Type B pancreatic cell (in vitro differentiated cells): Measurements from ENCODE around the gene CCDC28B. TPM values are rescaled to one million over a fixed set of nuclear protein-coding genes. Genes with fewer than 3 reads are reported as not detected.
A peak's percentile ranks its signal among the peaks of the same experiment; 100 is the strongest.

Source experiments
- DNase-seq: peaks from one replicate; pipeline ENCODE4 v3.0.0; 2021; ENCODE audit warnings: mixed read lengths; ENCODE audit not compliant: unreplicated experiment; ENCODE audit errors: extremely low spot score
- H3K27ac Mint-ChIP-seq: 2 replicates; pipeline ENCODE4 v1.8.0; 2021; ENCODE audit warnings: mild to moderate bottlenecking, mixed read lengths
- H3K27me3 Mint-ChIP-seq: 2 replicates; pipeline ENCODE4 v1.8.0; 2021; ENCODE audit warnings: mixed read lengths
- H3K36me3 Mint-ChIP-seq: 2 replicates; pipeline ENCODE4 v1.8.0; 2021; ENCODE audit warnings: mixed read lengths
- H3K4me1 Mint-ChIP-seq: one replicate; pipeline ENCODE4 v1.8.0; 2021; ENCODE audit warnings: mixed read lengths; ENCODE audit not compliant: unreplicated experiment
- H3K4me3 Mint-ChIP-seq: 2 replicates; pipeline ENCODE4 v1.8.0; 2021; ENCODE audit warnings: mild to moderate bottlenecking, mixed read lengths
- H3K9me3 Mint-ChIP-seq: 2 replicates; pipeline ENCODE4 v1.8.0; 2021; ENCODE audit warnings: mixed read lengths
- total RNA-seq: library from RNA; stranded (reverse); gene quantifications from 2 replicates; pipeline ENCODE4 v1.2.1, GENCODE V29; 2021; ENCODE audit warnings: low replicate concordance
- TF ChIP-seq, protein P1 (sequence below): fragments of 200-600 bp; sonication (generic); conservative IDR thresholded peaks from 2 replicates; pipeline ENCODE4 v1.5.0; 2021; ENCODE audit warnings: antibody characterized with exemption, mild to moderate bottlenecking

The CCDC28B gene
- total RNA-seq, 1 donor from 2014 or later: 19.6 TPM

DNA sequence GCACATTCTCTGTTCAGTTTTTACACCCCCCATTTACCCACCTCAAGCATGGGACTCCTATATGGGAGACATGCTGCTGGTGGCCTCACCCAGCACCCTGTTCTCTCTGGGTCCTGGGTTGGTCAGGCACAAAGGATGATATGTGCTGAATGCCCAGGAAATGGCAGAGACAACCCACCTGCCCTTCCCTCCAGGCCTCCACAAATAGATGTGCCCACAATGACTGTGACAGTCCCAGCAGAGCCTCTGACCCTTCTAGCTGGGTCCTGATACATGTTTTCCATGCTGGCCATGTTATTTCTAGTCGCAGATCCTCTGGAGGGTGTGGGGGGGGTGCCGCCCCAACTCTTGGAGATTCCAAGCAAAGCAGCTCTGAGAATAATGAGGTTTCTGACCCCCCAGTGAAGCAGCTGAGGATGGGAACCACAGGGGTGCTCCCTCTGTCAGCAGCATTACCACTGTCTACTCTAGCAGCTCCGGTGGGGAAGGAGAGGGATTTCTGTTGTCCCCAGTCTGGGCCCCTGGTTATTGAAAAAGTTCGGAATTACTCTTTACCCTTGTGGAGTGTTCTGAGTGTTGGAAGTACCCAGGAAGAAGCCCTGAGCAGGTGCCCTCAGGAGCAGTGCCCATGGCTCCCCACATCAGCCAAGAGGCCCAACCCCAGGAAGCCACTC lies 1.2 kb upstream of the CCDC28B start:
- H3K27me3 Mint-ChIP-seq: no peaks in the 10 kb centered on the region
- H3K36me3 Mint-ChIP-seq: peaks cover 4% of the 10 kb centered on the region
- H3K27ac Mint-ChIP-seq: no peak overlapping the region
- no peak for DNase-seq
- H3K9me3 Mint-ChIP-seq: no peaks in the 10 kb centered on the region
- peak overlapping the region; percentile 17 for H3K4me3 Mint-ChIP-seq
- peaks cover 30% of the 10 kb centered on the region for H3K4me1 Mint-ChIP-seq
- TF ChIP-seq, protein P1, sequence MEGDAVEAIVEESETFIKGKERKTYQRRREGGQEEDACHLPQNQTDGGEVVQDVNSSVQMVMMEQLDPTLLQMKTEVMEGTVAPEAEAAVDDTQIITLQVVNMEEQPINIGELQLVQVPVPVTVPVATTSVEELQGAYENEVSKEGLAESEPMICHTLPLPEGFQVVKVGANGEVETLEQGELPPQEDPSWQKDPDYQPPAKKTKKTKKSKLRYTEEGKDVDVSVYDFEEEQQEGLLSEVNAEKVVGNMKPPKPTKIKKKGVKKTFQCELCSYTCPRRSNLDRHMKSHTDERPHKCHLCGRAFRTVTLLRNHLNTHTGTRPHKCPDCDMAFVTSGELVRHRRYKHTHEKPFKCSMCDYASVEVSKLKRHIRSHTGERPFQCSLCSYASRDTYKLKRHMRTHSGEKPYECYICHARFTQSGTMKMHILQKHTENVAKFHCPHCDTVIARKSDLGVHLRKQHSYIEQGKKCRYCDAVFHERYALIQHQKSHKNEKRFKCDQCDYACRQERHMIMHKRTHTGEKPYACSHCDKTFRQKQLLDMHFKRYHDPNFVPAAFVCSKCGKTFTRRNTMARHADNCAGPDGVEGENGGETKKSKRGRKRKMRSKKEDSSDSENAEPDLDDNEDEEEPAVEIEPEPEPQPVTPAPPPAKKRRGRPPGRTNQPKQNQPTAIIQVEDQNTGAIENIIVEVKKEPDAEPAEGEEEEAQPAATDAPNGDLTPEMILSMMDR: no peak

- Mint-ChIP-seq H3K4me1 (peaks cover 30% of the 10 kb centered on the region), H3K4me3 (peak overlapping the region; percentile 93), H3K27ac (peak overlapping the region; percentile 90), H3K36me3 (peaks cover 3% of the 10 kb centered on the region), H3K27me3 (no peaks in the 10 kb centered on the region), H3K9me3 (no peaks in the 10 kb centered on the region)
- no peak for DNase-seq
- TF ChIP-seq, protein P1: no peak
These were observed 700 bp upstream of the CCDC28B start for GRCh38 chr1:32199717-32200072.

- no peaks in the 10 kb centered on the region for H3K27me3 Mint-ChIP-seq
- no peak for DNase-seq
These were observed 838 bp downstream of the CCDC28B start for GRCh38 chr1:32201011-32201855.

GRCh38 chr1:32204943-32205361 lies 4.6 kb downstream of the CCDC28B start:
- no peaks in the 10 kb centered on the region for H3K27me3 Mint-ChIP-seq
- H3K36me3 Mint-ChIP-seq: no peaks in the 10 kb centered on the region
- no peaks in the 10 kb centered on the region for H3K9me3 Mint-ChIP-seq
- TF ChIP-seq, protein P1: no peak
- H3K4me3 Mint-ChIP-seq: peak overlapping the region; percentile 92
- H3K27ac Mint-ChIP-seq: peak overlapping the region; percentile 83
- H3K4me1 Mint-ChIP-seq: peaks cover 26% of the 10 kb centered on the region
- no peak for DNase-seq

More at GRCh38 chr1:32201011-32201855, 838 bp downstream of the CCDC28B start:
- peak overlapping the region; percentile 90 for H3K27ac Mint-ChIP-seq
- peak overlapping the region; percentile 93 for H3K4me3 Mint-ChIP-seq
- TF ChIP-seq, protein P1: no peak
- no peaks in the 10 kb centered on the region for H3K9me3 Mint-ChIP-seq
- H3K4me1 Mint-ChIP-seq: peaks cover 33% of the 10 kb centered on the region
- peaks cover 3% of the 10 kb centered on the region for H3K36me3 Mint-ChIP-seq

DNA sequence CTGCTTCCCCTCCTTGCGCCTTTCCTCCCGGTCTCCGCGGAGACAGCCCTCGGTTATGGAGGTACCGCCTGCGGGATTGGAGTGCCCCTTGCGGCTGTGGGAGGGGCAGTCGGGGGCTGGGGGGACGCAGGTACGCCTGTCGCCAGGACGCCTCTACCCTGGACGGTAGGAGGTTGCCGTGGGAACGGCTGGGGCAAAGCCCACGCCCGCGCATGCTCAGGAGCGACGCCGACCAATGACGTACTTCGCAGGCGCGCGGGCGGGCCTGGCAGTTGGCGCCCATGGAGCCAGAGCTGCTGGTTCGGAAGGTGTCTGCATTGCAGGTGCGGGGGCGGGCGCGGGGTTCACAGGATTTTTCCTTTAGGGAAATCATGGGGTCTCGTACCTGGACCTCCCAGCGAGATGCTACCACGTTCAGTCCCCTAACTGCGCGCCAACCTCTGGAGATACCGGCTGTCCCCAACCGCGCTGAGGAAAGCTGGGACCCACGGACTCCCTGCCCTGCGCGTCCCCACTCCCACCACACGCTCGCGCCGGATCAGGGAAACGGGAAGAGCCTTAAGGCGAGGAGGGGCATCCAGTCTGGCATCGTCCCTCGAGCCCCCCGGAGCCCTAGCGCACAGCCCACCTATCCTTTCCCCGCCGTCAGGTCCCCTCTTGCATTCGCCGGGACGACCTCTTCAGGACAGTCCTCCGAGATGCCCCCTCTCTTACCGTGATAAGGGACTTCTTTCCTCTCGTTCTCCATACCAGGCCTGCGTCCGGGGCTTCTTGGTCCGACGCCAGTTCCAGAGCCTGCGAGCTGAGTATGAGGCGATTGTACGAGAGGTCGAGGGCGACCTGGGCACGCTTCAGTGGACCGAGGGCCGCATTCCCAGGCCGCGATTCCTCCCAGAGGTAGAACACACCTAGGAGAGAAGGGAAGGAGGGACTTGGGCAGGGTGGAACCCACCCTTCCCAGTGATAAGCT lies 5.3 kb downstream of the CCDC28B start, which contains the start of gene IQCC:
Gene IQCC (plus strand): TSS at position 271 of the 970 bp plus-strand sequence. CDS start 11 bp downstream, at position 282.
- peak within 1 kb of the TSS; percentile 92 for H3K4me3 Mint-ChIP-seq
- H3K27me3 Mint-ChIP-seq: no peaks in the 10 kb centered on the region

More for the DNA sequence above, 5.3 kb downstream of the CCDC28B start, which contains the start of gene IQCC:
- TF ChIP-seq, protein P1: peak; percentile 1
- H3K4me1 Mint-ChIP-seq: peaks cover 22% of the 10 kb centered on the region
- H3K27ac Mint-ChIP-seq: peak within 1 kb of the TSS; percentile 83
- peak; percentile 89 for DNase-seq
- H3K36me3 Mint-ChIP-seq: no peaks in the 10 kb centered on the region
- H3K9me3 Mint-ChIP-seq: no peaks in the 10 kb centered on the region
